Measurements from ENCODE around the gene APOL4.

DNA sequence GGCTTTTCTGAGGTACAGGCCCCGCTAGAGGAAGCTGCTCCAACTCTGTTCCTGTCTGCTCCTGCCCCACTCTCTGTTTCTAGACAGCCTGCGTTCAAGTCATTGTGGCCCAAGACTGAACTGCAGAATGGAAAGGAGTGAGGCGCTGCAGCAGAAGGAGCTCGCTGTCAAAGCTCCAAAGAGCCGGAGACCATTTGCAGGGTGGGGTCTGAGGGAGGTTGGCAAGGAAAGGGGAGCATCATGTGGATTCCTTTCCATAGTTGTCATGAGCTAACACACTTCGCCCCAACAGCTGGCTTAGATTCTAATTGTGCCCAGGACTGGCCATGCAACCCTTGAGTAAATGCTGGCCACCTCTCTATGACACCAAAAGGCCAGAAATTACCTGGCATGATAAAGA lies 18.8 kb downstream of the APOL4 start:
- TF ChIP-seq, protein P1, sequence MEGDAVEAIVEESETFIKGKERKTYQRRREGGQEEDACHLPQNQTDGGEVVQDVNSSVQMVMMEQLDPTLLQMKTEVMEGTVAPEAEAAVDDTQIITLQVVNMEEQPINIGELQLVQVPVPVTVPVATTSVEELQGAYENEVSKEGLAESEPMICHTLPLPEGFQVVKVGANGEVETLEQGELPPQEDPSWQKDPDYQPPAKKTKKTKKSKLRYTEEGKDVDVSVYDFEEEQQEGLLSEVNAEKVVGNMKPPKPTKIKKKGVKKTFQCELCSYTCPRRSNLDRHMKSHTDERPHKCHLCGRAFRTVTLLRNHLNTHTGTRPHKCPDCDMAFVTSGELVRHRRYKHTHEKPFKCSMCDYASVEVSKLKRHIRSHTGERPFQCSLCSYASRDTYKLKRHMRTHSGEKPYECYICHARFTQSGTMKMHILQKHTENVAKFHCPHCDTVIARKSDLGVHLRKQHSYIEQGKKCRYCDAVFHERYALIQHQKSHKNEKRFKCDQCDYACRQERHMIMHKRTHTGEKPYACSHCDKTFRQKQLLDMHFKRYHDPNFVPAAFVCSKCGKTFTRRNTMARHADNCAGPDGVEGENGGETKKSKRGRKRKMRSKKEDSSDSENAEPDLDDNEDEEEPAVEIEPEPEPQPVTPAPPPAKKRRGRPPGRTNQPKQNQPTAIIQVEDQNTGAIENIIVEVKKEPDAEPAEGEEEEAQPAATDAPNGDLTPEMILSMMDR (optimal IDR thresholded peaks at IDR 0.05 in 1 of 3, IDR thresholded peaks at IDR 0.05 in 1 of 3, conservative IDR thresholded peaks at IDR 0.05 in 1 of 3; ENCODE audit: extremely low read depth in 1 of 3, insufficient read depth in 2 of 3, low read length in 3 of 3), result no peak
- no peak for TF ChIP-seq EZH2 (IDR thresholded peaks at IDR 0.05; ENCODE audit: low read length)

All from keratinocyte (primary cell).